ENCODE data around the gene KRTAP24-1. TPM values are rescaled to one million over a fixed set of nuclear protein-coding genes. Genes with fewer than 3 reads are reported as not detected.

KRTAP24-1 gene
- total and polyA plus RNA-seq, 2 of the 13 experiments (the other 11 are each of a cell fraction or from before 2014, with no cell fraction given), result not detected

- no peak for ATAC-seq
- no peaks in the 10 kb centered on the region for H3K27me3 ChIP-seq (ENCODE audit: control insufficient read depth in 1 of 2, insufficient read depth in 2 of 2, low read length in 2 of 2)
- in situ Hi-C loops (cut with HindIII; ENCODE audit: extremely low pct_ligation_motif_present, low pct_unique_long_range_greater_than_20kb), result no loop called here
Measured at GRCh38 chr21:30268608-30269197, 14.0 kb downstream of the KRTAP24-1 start.

More at GRCh38 chr21:30268608-30269197, 14.0 kb downstream of the KRTAP24-1 start:
- peaks cover 82% of the 10 kb centered on the region for H3K9me3 ChIP-seq (ENCODE audit: low read length)
- no peak overlapping the region for H3K27ac ChIP-seq (ENCODE audit: extremely low read length, insufficient read depth, low read length)
- POLR2A ChIA-PET, result no interaction called here
- H3K4me1 ChIP-seq (ENCODE audit: insufficient read depth, low read length), result no peaks in the 10 kb centered on the region
- FAIRE-seq (no peak), DNase-seq (ENCODE audit: low spot score) (no peak)
- CTCF ChIA-PET (ENCODE audit: low intra/inter-chr PET ratio, low total read pairs), result no interaction called here
- no peak overlapping the region for H3K4me3 ChIP-seq (replicated peaks in 1 of 3; ENCODE audit: insufficient read depth in 1 of 3, low read depth in 2 of 3, low read length in 3 of 3)
- no peaks in the 10 kb centered on the region for H4K20me1 ChIP-seq (ENCODE audit: insufficient read depth, low read length)
- WGBS (ENCODE audit: low lambda C conversion rate), result 24% methylated on average over 5 of the region's 5 CpGs
- BruUV-seq (replicated peaks), result no TSS peak
- H3K9ac ChIP-seq (ENCODE audit: insufficient read depth, low read depth, low read length), result no peak overlapping the region
- H3K4me2 ChIP-seq (ENCODE audit: low read depth, low read length), result no peak overlapping the region
- no peak overlapping the region for H2AFZ ChIP-seq (ENCODE audit: low read length)
- TF ChIP-seq ZBTB10 (CRISPR knock-in tag; IDR thresholded peaks at IDR 0.05; ENCODE audit: borderline replicate concordance) (no peak), GZF1 (CRISPR knock-in tag; IDR thresholded peaks at IDR 0.05) (no peak), ZNF225 (CRISPR knock-in tag; IDR thresholded peaks at IDR 0.05) (no peak), GTF3A (CRISPR knock-in tag; conservative IDR thresholded peaks at IDR 0.05) (no peak), ZNF550 (CRISPR knock-in tag; IDR thresholded peaks at IDR 0.05; ENCODE audit: borderline replicate concordance) (no peak), ZNF703 (CRISPR knock-in tag; IDR thresholded peaks at IDR 0.05; ENCODE audit: borderline replicate concordance) (no peak)
- no peaks in the 10 kb centered on the region for H3K36me3 ChIP-seq (replicated peaks in 1 of 2; ENCODE audit: control insufficient read depth in 1 of 2, insufficient read depth in 2 of 2, low read length in 2 of 2)
- no peaks in the 10 kb centered on the region for H3K79me2 ChIP-seq (ENCODE audit: insufficient read depth, low read length)
- intact Hi-C loops (cut with micrococcal nuclease; ENCODE audit: unreplicated experiment), result no loop called here
